HK-2 (cell line): ENCODE measurements around the gene GPS1.
A peak's percentile ranks its signal among the peaks of the same experiment; 100 is the strongest.

Experiments
- DNase-seq: peaks from one replicate; pipeline ENCODE4 v3.0.0-alpha.2; 2018; ENCODE audit not compliant: unreplicated experiment

Gene GPS1

GRCh38 chr17:82059272-82060000, 7.7 kb downstream of the GPS1 start:
- DNase-seq, result no peak

- DNase-seq, result no peak
These were observed 8.3 kb downstream of the GPS1 start for GRCh38 chr17:82060001-82060380.

GRCh38 chr17:82060614-82061013, 8.9 kb downstream of the GPS1 start:
- DNase-seq, result no peak

DNA sequence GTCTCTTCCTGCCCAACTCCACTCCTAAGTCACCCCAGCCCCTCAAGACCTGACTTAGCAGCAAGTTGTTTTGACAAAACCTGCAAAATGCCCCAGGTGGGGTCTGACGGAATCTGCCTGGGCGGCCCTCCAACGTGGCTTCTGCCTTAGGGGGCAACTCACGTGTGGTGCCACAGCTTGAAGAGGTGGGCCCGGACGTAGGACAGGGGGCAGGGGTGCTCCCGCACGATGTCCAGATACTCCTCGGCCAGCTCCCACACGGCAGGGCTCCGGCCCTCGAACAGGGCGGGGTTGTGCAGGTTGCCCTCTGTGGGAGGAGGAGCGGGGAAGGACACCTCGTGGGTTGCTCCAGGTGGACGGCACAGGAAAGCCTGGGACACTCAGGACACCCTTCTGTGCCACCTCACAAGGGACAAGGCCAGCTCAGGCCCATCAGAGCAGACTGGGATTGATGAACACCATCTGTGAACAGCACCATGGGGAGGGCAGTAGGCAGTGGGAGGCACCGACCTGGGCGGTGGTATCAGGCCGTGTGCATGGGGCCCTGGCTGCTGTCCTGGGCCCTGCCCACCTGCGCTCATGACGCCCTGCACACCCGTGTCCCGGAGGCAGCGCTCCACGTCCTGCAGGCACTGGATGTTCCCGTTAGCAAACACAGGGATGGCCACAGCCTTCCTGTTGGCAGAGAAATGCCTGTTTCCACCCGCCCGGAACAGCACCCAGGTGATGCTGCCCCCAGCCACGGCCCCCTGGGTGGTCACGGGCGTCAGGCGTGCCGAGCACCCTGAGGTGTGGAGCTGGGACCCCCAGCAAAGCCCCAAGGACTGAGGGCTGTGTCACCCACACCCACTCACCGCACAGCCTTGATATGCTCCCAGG, 9.6 kb downstream of the GPS1 start:
- no peak for DNase-seq

GRCh38 chr17:82062076-82062983, 10.6 kb downstream of the GPS1 start:
- DNase-seq, result no peak

DNA sequence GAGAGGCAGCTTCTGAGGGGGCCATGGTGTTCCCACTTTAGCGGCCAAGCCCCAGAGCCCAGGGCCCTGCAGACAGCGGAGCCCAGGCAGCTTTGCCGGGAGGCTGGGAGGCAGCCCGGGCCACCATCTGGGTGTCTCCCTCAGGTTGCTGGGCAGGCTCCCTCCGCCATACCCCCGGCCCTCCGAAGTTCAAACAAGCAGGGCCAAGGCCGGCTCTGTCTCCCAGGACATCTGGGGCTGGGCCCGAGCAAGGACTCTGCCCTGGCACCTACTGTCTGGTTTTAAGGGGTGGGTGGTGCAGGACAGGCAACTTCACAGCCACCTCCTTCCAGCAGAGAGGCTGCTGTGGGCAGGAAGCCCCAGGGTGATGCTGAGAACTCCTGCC, 11.3 kb downstream of the GPS1 start:
- DNase-seq, result no peak

GRCh38 chr17:82063424-82064415, 12.0 kb downstream of the GPS1 start:
- DNase-seq, result no peak

GRCh38 chr17:82064433-82065192, 12.9 kb downstream of the GPS1 start:
- peak; percentile 49 for DNase-seq

DNA sequence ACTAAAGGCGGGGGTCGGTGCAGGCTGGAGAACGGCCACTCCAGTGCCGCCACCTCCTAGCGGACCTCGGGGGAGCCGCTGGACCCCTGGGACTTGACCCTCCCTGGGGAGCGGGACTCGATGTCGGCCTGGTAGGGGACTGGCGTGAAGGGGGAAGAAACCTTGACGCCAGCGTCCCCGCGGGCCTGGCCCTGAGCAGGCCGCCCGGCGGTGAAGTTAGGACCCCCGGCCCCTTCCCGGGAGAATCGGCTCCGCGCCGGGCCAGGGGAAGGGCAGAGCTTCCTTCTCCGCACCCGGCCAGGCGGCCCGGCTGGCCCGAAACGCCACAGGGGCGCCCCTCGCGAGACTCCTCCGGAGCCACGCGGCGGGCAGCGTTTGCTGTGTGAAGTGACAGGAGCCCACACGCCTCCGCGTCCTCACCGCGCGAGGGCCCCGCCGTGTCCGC, 13.5 kb downstream of the GPS1 start:
- DNase-seq, result no peak

- peak; percentile 51 for DNase-seq
These were observed 14.1 kb downstream of the GPS1 start, which contains the start of gene DUS1L for GRCh38 chr17:82065638-82066303. Gene DUS1L, minus strand, starts transcription at chr17:82065804. Its CDS starts 745 bp downstream, at chr17:82065059.

- DNase-seq, result no peak
These were observed 18.9 kb downstream of the GPS1 start for GRCh38 chr17:82070611-82071010.

- DNase-seq, result no peak
These were observed 21.1 kb downstream of the GPS1 start for GRCh38 chr17:82072827-82073226.

DNA sequence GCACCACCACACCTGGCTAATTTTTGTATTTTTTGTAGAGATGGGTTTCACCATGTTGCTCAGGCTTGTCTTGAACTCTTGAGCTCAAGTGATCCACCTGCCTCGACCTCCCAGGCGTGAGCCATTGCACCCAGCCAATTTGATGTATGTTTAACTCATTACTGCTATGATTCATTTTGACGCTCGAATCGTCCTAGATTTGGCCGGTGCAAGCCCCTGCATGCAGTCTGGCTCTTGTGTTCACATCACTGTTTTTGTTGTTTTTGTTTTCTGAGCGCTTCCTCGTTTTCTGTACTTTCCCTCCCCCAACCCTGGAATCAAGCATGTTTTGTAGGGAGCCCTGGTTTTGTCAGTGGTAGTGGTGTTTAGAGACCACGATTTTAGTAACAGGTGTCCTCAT, 21.7 kb downstream of the GPS1 start:
- DNase-seq, result no peak

DNA sequence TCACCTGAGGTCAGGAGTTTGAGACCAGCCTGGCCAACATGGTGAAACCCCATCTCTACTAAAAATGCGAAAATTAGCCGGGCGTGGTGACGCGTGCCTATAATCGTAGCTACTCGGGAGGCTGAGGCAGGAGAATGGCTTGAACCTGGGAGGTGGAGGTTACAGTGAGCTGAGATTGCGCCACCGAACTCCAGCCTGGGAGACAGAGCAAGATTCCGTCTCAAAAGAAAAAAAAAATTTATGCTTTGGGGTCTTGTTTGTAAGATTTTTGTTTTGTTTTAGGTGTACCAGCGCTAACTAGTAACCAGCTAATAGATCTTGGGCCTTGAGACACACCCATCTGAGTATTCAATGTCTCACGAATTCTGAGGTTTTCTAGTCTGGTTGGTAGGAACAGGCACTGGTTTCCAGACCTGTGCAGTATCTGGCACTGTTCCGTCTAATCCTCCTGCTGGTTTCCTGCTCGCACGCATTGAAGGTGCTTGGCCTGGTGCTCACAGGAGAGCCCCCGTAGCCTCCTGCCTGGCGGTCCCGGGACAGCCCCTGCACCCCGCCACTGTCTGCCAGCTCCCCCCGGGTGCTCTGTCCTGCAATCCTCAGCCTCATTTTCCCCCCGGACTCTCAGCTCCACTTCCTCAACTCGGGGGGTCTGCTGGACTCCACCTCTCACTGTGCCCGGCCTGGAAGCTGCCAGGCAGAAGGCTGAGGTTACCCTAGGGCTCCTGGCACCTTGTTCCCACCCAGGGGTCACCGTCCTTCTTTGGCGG, 24.5 kb downstream of the GPS1 start:
- DNase-seq, result no peak

DNA sequence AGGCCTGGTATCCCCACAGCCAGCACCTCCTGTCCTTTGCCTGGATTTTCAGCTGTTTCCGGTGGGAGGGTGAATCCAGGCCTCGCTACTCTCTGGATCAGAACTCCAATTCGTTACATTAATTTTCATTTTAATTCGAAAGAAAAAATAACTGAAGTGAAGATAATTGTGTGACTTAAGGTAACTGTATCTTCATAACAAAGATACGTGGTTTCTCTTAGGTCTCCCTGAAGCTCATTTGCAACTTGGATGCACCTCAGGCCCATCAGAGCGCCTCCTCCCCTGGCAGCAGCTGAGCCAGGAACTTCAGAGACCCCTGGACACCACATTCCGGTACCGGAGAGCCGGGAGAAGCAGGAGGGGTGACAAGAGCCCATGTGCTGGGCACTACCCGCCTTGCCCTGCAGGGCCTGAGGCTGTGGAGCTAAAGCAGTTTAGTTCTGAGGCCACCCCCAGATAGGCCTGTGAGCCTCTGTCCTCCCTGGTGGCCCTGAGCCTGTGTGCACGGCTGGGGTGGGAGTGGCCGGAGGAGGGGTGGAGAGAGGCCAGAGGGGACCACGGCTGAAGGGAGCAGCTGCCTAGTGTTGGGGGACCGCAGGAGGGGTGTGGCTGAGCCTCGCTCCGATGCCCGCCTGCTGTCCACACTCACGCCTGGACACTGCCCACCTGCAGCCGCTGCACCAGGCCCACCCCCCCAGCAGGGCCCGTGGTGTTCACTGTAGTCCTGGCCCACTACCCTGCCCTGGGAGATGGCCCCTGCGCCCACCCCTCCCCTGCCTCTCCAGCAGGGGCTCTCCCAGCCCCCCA, 25.3 kb downstream of the GPS1 start:
- no peak for DNase-seq

DNA sequence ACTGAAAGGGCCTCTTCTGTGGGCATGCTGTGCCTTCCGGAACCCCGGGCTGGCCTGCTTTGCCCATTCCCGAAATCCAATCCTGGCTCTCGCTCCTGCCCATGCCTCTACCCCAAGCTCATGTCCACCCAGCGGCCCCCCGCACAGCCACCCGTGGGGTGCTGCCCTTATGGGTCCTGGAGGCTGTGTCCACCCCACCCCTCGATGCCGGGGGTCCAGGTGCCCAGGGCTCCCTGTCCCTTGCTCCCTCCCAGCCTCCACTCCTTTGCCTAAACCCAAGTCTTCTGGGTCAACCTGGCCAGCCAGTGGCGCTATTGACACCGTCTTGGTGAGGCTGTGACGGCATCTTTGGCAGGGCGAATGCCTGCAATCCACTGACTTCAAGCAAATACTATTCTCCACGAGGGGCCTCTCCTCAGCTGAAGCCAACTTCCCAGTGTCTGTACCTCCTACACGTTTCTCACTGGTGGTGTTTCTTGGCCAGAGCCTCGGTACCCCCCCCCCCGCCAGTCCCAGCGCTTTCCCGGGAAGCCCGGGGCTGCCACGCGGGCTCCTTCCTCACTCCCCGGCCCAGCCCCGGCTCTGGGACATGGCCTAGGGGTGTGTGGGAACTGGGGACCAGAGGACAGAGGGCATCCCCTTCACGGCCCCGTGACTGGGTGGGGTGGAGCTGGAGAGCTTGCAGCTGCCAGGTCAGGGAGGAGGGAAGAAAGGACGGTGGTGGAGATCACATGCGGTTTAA, 26.1 kb downstream of the GPS1 start:
- DNase-seq, result no peak

- no peak for DNase-seq
These were observed 26.7 kb downstream of the GPS1 start for GRCh38 chr17:82078433-82078832.
